Caco-2 (cell line): Measurements from ENCODE around the gene PKD1L1. TPM values are rescaled to one million over a fixed set of nuclear protein-coding genes. Genes with fewer than 3 reads are reported as not detected.

Experiments used
- BruUV-seq: library from RNA; stranded (reverse); fragments of 400-500 nt; replicated peaks from 2 replicates; lab custom pipeline; 2021; lab: Mats Ljungman, UMichigan
- CTCF ChIA-PET: fragments of 300-600 bp; sonication (Branson Sonifier 250); formaldehyde crosslinking; loops from one replicate; lab custom pipeline; 2022; ENCODE audit warnings: antibody characterized with exemption; lab: Charles Lee
- POLR2A ChIA-PET: fragments of 300-600 bp; sonication (Branson Sonifier 250); formaldehyde crosslinking; loops from one replicate; lab custom pipeline; 2022; ENCODE audit warnings: antibody characterized with exemption; lab: Charles Lee
- DNase-seq, 2 experiments: peaks; one replicate each; pipeline versions ENCODE4 v3.0.0 to v3.0.0-alpha.2; 2020 to 2022
- H3K27me3 ChIP-seq: replicated peaks from 2 replicates; pipeline ENCODE4 v1.6.0; 2011; ENCODE audit warnings: low read length; ENCODE audit not compliant: control insufficient read depth, insufficient read depth
- H3K36me3 ChIP-seq: 2 replicates; pipeline ENCODE4 v1.5.1; 2011; ENCODE audit warnings: low read length; ENCODE audit not compliant: control insufficient read depth, insufficient read depth
- H3K4me1 ChIP-seq: fragments of 250-450 bp; sonication (Bioruptor Pico); 2 replicates; pipeline ENCODE4 v1.5.1; 2020; ENCODE audit warnings: mild to moderate bottlenecking
- H3K4me3 ChIP-seq: 2 replicates; pipeline ENCODE4 v1.5.1; 2011; ENCODE audit warnings: low read depth, mild to moderate bottlenecking, control low read depth, low read length
- H3K9me3 ChIP-seq: fragments of 250-450 bp; sonication (Bioruptor Pico); 2 replicates; pipeline ENCODE4 v1.5.1; 2020; ENCODE audit warnings: mild to moderate bottlenecking, moderate library complexity
- H3K27ac Mint-ChIP-seq: one replicate; pipeline ENCODE4 v1.8.0; 2022; ENCODE audit warnings: mixed read lengths; ENCODE audit not compliant: unreplicated experiment
- H3K27me3 Mint-ChIP-seq: one replicate; pipeline ENCODE4 v1.8.0; 2022; ENCODE audit warnings: mixed read lengths; ENCODE audit not compliant: insufficient read depth, unreplicated experiment
- H3K36me3 Mint-ChIP-seq: one replicate; pipeline ENCODE4 v1.8.0; 2022; ENCODE audit warnings: mild to moderate bottlenecking, mixed read lengths; ENCODE audit not compliant: insufficient read depth, unreplicated experiment
- H3K4me1 Mint-ChIP-seq: one replicate; pipeline ENCODE4 v1.8.0; 2022; ENCODE audit warnings: low read depth, mixed read lengths; ENCODE audit not compliant: unreplicated experiment
- H3K4me3 Mint-ChIP-seq: one replicate; pipeline ENCODE4 v1.8.0; 2022; ENCODE audit warnings: mild to moderate bottlenecking, moderate library complexity, mixed read lengths; ENCODE audit not compliant: unreplicated experiment
- H3K9me3 Mint-ChIP-seq: one replicate; pipeline ENCODE4 v1.8.0; 2022; ENCODE audit warnings: mixed read lengths; ENCODE audit not compliant: unreplicated experiment
- intact Hi-C: fragments of 100-400 bp; cut with micrococcal nuclease; formaldehyde crosslinking; loops from one replicate; pipeline ENCODE4 v1.10.0; 2022; ENCODE audit not compliant: unreplicated experiment
- total RNA-seq: library from RNA; stranded (reverse); gene quantifications from 2 replicates; pipeline ENCODE4 v1.2.3, GENCODE V29; 2022
- TF ChIP-seq, protein P1 (sequence below), 2 experiments: fragments of 200-600 bp in 1 of 2; IDR thresholded peaks; 1 replicate in 1 of 2; 2 replicates in 1 of 2; pipeline versions ENCODE4 v1.5.1 to v1.8.0; 2011 to 2022; ENCODE audit warnings: antibody characterized with exemption in 1 of 2, control low read depth in 1 of 2, inconsistent platforms in 1 of 2, low read depth in 1 of 2, low read length in 1 of 2, mild to moderate bottlenecking in 1 of 2, moderate library complexity in 1 of 2; ENCODE audit not compliant: insufficient read depth in 1 of 2, severe bottlenecking in 1 of 2, unreplicated experiment in 1 of 2

The PKD1L1 gene
- total RNA-seq, 1 experiment from 2014 or later: 0.25 TPM

DNA sequence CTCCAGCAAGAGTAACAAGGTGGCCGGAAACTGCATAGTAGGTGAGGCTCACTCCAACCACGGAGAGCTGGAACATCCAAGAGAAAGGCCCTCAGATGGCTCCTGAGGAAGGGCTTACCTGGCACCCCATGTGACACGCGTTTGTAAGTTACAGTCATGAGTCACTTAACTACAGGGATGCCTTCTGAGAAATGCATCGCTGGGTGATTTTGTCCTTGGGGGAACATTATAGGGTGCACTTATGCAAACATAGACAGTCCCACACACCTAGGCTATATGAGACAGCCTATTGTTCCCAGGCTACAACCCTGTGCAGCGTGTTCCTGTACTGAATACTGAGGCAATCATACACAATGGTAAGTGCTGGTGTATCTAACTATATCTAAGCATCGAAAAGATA, 139.9 kb downstream of the PKD1L1 start:
- H3K4me3 Mint-ChIP-seq: no peak overlapping the region
- Histone ChIP-seq H3K27me3 (no peaks in the 10 kb centered on the region), H3K4me1 (peaks cover 33% of the 10 kb centered on the region), H3K36me3 (no peaks in the 10 kb centered on the region), H3K4me3 (no peak overlapping the region), H3K9me3 (no peaks in the 10 kb centered on the region)
- CTCF ChIA-PET: no interaction called here
- POLR2A ChIA-PET: no interaction called here
- TF ChIP-seq, protein P1, sequence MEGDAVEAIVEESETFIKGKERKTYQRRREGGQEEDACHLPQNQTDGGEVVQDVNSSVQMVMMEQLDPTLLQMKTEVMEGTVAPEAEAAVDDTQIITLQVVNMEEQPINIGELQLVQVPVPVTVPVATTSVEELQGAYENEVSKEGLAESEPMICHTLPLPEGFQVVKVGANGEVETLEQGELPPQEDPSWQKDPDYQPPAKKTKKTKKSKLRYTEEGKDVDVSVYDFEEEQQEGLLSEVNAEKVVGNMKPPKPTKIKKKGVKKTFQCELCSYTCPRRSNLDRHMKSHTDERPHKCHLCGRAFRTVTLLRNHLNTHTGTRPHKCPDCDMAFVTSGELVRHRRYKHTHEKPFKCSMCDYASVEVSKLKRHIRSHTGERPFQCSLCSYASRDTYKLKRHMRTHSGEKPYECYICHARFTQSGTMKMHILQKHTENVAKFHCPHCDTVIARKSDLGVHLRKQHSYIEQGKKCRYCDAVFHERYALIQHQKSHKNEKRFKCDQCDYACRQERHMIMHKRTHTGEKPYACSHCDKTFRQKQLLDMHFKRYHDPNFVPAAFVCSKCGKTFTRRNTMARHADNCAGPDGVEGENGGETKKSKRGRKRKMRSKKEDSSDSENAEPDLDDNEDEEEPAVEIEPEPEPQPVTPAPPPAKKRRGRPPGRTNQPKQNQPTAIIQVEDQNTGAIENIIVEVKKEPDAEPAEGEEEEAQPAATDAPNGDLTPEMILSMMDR (IDR thresholded peaks at IDR 0.05; ENCODE audit: insufficient read depth in 1 of 2, low read depth in 1 of 2, low read length in 1 of 2, severe bottlenecking in 1 of 2, unreplicated experiment in 1 of 2): no peak
- H3K4me1 Mint-ChIP-seq: peaks cover 23% of the 10 kb centered on the region
- H3K36me3 Mint-ChIP-seq: no peaks in the 10 kb centered on the region
- H3K9me3 Mint-ChIP-seq: no peaks in the 10 kb centered on the region
- BruUV-seq: no TSS peak
- H3K27me3 Mint-ChIP-seq: no peaks in the 10 kb centered on the region
- H3K27ac Mint-ChIP-seq: no peak overlapping the region
- DNase-seq: no peak
- intact Hi-C loops: no loop called here

DNA sequence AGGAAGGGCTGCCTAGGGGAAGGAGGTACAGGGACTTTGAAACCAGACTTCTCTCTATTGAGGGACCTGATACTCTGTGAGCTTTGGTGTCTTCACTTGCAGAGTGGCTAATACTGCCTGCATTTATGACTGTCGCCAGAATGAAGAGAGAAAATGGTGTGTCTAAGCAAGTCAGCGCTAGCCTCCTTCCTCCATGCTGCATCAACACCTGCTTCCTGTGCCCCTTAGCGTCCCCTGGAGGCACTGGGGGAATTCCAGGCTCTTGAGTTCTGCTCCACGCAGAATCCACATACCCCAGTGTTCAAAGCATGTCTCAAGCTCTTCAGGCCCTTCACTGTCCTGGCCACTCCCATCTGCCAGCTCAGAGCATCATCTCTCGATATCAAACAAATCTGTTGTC, 140.5 kb downstream of the PKD1L1 start:
- ChIA-PET POLR2A (no interaction called here), CTCF (no interaction called here)
- H3K4me1 ChIP-seq: peaks cover 39% of the 10 kb centered on the region
- H3K4me3 ChIP-seq: no peak overlapping the region
- Mint-ChIP-seq H3K4me1 (peaks cover 29% of the 10 kb centered on the region), H3K27me3 (no peaks in the 10 kb centered on the region), H3K27ac (peak overlapping the region; percentile 50), H3K9me3 (no peaks in the 10 kb centered on the region), H3K36me3 (no peaks in the 10 kb centered on the region), H3K4me3 (no peak overlapping the region)
- TF ChIP-seq, protein P1 (IDR thresholded peaks at IDR 0.05; ENCODE audit: insufficient read depth in 1 of 2, low read depth in 1 of 2, low read length in 1 of 2, severe bottlenecking in 1 of 2, unreplicated experiment in 1 of 2): peak in 1 of 2 experiments; percentile 2
- no peak for DNase-seq
- H3K9me3 ChIP-seq: no peaks in the 10 kb centered on the region
- no TSS peak for BruUV-seq
- no peaks in the 10 kb centered on the region for H3K27me3 ChIP-seq
- intact Hi-C loops: no loop called here
- no peaks in the 10 kb centered on the region for H3K36me3 ChIP-seq

DNA sequence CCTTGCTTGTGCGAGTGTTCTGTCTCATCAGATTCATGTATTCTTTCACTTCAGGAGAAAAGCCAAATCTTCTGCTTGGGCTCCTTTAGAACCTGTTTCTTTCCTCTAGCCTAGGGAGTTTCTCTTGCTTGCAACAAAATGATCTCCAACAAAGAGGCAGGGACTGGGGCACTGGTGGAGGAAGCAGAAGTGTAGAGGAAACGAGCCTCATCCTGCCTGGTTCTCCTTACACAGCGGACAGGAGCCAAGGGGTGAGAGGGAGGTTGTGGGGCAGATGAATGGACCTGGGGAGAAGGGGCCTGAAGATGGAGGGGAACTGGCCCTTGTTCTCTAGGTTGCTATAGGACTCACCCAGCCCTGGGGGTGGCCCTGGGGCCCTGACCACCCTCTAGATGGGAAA, 141.1 kb downstream of the PKD1L1 start:
- peaks cover 35% of the 10 kb centered on the region for H3K4me1 Mint-ChIP-seq
- H3K27ac Mint-ChIP-seq: peak overlapping the region; percentile 50
- no peak for DNase-seq
- ChIA-PET POLR2A (no interaction called here), CTCF (no interaction called here)
- intact Hi-C loops: no loop called here
- Histone ChIP-seq H3K36me3 (no peaks in the 10 kb centered on the region), H3K27me3 (no peaks in the 10 kb centered on the region), H3K4me1 (peaks cover 45% of the 10 kb centered on the region), H3K4me3 (no peak overlapping the region), H3K9me3 (no peaks in the 10 kb centered on the region)
- no TSS peak for BruUV-seq
- no peaks in the 10 kb centered on the region for H3K36me3 Mint-ChIP-seq
- H3K9me3 Mint-ChIP-seq: no peaks in the 10 kb centered on the region
- H3K27me3 Mint-ChIP-seq: no peaks in the 10 kb centered on the region
- H3K4me3 Mint-ChIP-seq: no peak overlapping the region
- TF ChIP-seq, protein P1 (IDR thresholded peaks at IDR 0.05; ENCODE audit: insufficient read depth in 1 of 2, low read depth in 1 of 2, low read length in 1 of 2, severe bottlenecking in 1 of 2, unreplicated experiment in 1 of 2): no peak
